SJCRH30 (cell line): Measurements from ENCODE around the gene ERGIC1. TPM values are rescaled to one million over a fixed set of nuclear protein-coding genes. Genes with fewer than 3 reads are reported as not detected.

Experiments used
- DNase-seq, 2 experiments: peaks; one replicate each; pipeline ENCODE4 v3.0.0-alpha.2; 2015 to 2020
- H3K27ac ChIP-seq: fragments of 250-450 bp; sonication (Bioruptor Pico); 2 replicates; pipeline ENCODE4 v1.5.1; 2020; ENCODE audit warnings: mild to moderate bottlenecking, moderate library complexity
- H3K27me3 ChIP-seq: fragments of 250-450 bp; sonication (Bioruptor Pico); 2 replicates; pipeline ENCODE4 v1.5.1; 2020; ENCODE audit warnings: mild to moderate bottlenecking, moderate library complexity
- H3K36me3 ChIP-seq: fragments of 250-450 bp; sonication (Bioruptor Pico); 2 replicates; pipeline ENCODE4 v1.5.1; 2020; ENCODE audit warnings: mild to moderate bottlenecking, moderate library complexity
- H3K4me1 ChIP-seq: fragments of 250-450 bp; sonication (Bioruptor Pico); 2 replicates; pipeline ENCODE4 v1.5.1; 2020; ENCODE audit warnings: mild to moderate bottlenecking, moderate library complexity
- H3K4me3 ChIP-seq: fragments of 250-450 bp; sonication (Bioruptor Pico); 2 replicates; pipeline ENCODE4 v1.5.1; 2020; ENCODE audit warnings: mild to moderate bottlenecking, moderate library complexity
- H3K9me3 ChIP-seq: fragments of 250-450 bp; sonication (Bioruptor Pico); replicated peaks from 2 replicates; pipeline ENCODE4 v1.5.1; 2020; ENCODE audit warnings: mild to moderate bottlenecking, moderate library complexity
- total RNA-seq: library from RNA; depleted of rRNA; stranded (reverse); fragments of >200 nt; shearing (Covaris generic); gene quantifications from 2 replicates; pipeline ENCODE4 v1.2.3, GENCODE V29; 2014

Gene ERGIC1
- total RNA-seq, 1 experiment from 2014 or later, result 83.4 TPM

- Histone ChIP-seq H3K4me3 (no peak overlapping the region), H3K27me3 (no peaks in the 10 kb centered on the region), H3K27ac (no peak overlapping the region; the same call in 1 of the 2 replicates), H3K36me3 (no peaks in the 10 kb centered on the region), H3K4me1 (peaks cover 59% of the 10 kb centered on the region), H3K9me3 (no peaks in the 10 kb centered on the region)
- no peak for DNase-seq
Observed at GRCh38 chr5:172951371-172952033, 117.5 kb downstream of the ERGIC1 start.

- Histone ChIP-seq H3K27ac (no peak overlapping the region; the same call in 1 of the 2 replicates), H3K9me3 (no peaks in the 10 kb centered on the region), H3K36me3 (no peaks in the 10 kb centered on the region), H3K4me3 (no peak overlapping the region), H3K4me1 (peaks cover 54% of the 10 kb centered on the region), H3K27me3 (no peaks in the 10 kb centered on the region)
- no peak for DNase-seq
Observed at GRCh38 chr5:172952034-172952511, 118.0 kb downstream of the ERGIC1 start.

GRCh38 chr5:172953776-172954675 lies 120.0 kb downstream of the ERGIC1 start:
- no peaks in the 10 kb centered on the region for H3K27me3 ChIP-seq
- H3K9me3 ChIP-seq, result no peaks in the 10 kb centered on the region
- no peak overlapping the region for H3K4me3 ChIP-seq
- H3K4me1 ChIP-seq, result peaks cover 35% of the 10 kb centered on the region
- DNase-seq, result no peak
- H3K36me3 ChIP-seq, result no peaks in the 10 kb centered on the region
- no peak overlapping the region for H3K27ac ChIP-seq

- peaks cover 28% of the 10 kb centered on the region for H3K4me1 ChIP-seq
Observed at GRCh38 chr5:172954751-172955159, 120.7 kb downstream of the ERGIC1 start.

GRCh38 chr5:172956228-172956627 lies 122.2 kb downstream of the ERGIC1 start:
- Histone ChIP-seq H3K27me3 (no peaks in the 10 kb centered on the region), H3K4me1 (peaks cover 21% of the 10 kb centered on the region), H3K27ac (peak overlapping the region; percentile 68), H3K36me3 (no peaks in the 10 kb centered on the region), H3K9me3 (no peaks in the 10 kb centered on the region), H3K4me3 (no peak overlapping the region)
- no peak for DNase-seq

More at GRCh38 chr5:172954751-172955159, 120.7 kb downstream of the ERGIC1 start:
- Histone ChIP-seq H3K9me3 (no peaks in the 10 kb centered on the region), H3K36me3 (no peaks in the 10 kb centered on the region), H3K27me3 (no peaks in the 10 kb centered on the region), H3K4me3 (no peak overlapping the region), H3K27ac (no peak overlapping the region)
- DNase-seq, result no peak

- Histone ChIP-seq H3K4me1 (peaks cover 18% of the 10 kb centered on the region), H3K36me3 (no peaks in the 10 kb centered on the region), H3K27me3 (no peaks in the 10 kb centered on the region), H3K27ac (no peak overlapping the region), H3K4me3 (no peak overlapping the region), H3K9me3 (no peaks in the 10 kb centered on the region)
- DNase-seq, result no peak
Observed at GRCh38 chr5:172956936-172957335, 122.9 kb downstream of the ERGIC1 start.

GRCh38 chr5:172957458-172957857 lies 123.4 kb downstream of the ERGIC1 start:
- H3K36me3 ChIP-seq, result no peaks in the 10 kb centered on the region
- no peak overlapping the region for H3K4me3 ChIP-seq
- no peak for DNase-seq
- H3K4me1 ChIP-seq, result peaks cover 16% of the 10 kb centered on the region
- no peaks in the 10 kb centered on the region for H3K27me3 ChIP-seq
- H3K27ac ChIP-seq, result no peak overlapping the region
- no peaks in the 10 kb centered on the region for H3K9me3 ChIP-seq

- H3K4me1 ChIP-seq, result peaks cover 16% of the 10 kb centered on the region
- DNase-seq, result peak in 1 of 2 experiments; percentile 48
- H3K9me3 ChIP-seq, result no peaks in the 10 kb centered on the region
- no peaks in the 10 kb centered on the region for H3K27me3 ChIP-seq
- peak overlapping the region; percentile 83 for H3K4me3 ChIP-seq
- no peaks in the 10 kb centered on the region; the same call in 1 of the 2 replicates for H3K36me3 ChIP-seq
- H3K27ac ChIP-seq, result peak overlapping the region; percentile 66
Observed at GRCh38 chr5:172958331-172959046, 124.4 kb downstream of the ERGIC1 start.

GRCh38 chr5:172959824-172960799 lies 126.1 kb downstream of the ERGIC1 start:
- DNase-seq, result no peak
- H3K27ac ChIP-seq, result peak overlapping the region; percentile 66
- H3K4me3 ChIP-seq, result peak overlapping the region; percentile 83
- H3K9me3 ChIP-seq, result no peaks in the 10 kb centered on the region
- H3K4me1 ChIP-seq, result peaks cover 12% of the 10 kb centered on the region
- H3K27me3 ChIP-seq, result no peaks in the 10 kb centered on the region
- peaks cover 6% of the 10 kb centered on the region; the same call in 1 of the 2 replicates for H3K36me3 ChIP-seq

GRCh38 chr5:172969921-172970320 lies 135.9 kb downstream of the ERGIC1 start:
- Histone ChIP-seq H3K4me1 (peaks cover 17% of the 10 kb centered on the region), H3K4me3 (no peak overlapping the region), H3K9me3 (no peaks in the 10 kb centered on the region), H3K27ac (no peak overlapping the region), H3K36me3 (peaks cover 8% of the 10 kb centered on the region; the same call in 1 of the 2 replicates), H3K27me3 (no peaks in the 10 kb centered on the region)
- DNase-seq, result no peak

GRCh38 chr5:172971482-172971881 lies 137.4 kb downstream of the ERGIC1 start:
- Histone ChIP-seq H3K27me3 (no peaks in the 10 kb centered on the region), H3K4me1 (peaks cover 17% of the 10 kb centered on the region), H3K27ac (no peak overlapping the region), H3K4me3 (no peak overlapping the region), H3K36me3 (peaks cover 4% of the 10 kb centered on the region; the same call in 1 of the 2 replicates), H3K9me3 (no peaks in the 10 kb centered on the region)
- DNase-seq, result no peak

GRCh38 chr5:172972552-172972951 lies 138.5 kb downstream of the ERGIC1 start:
- Histone ChIP-seq H3K36me3 (peaks cover 4% of the 10 kb centered on the region; the same call in 1 of the 2 replicates), H3K27ac (peak overlapping the region; percentile 21; the same call in 1 of the 2 replicates), H3K27me3 (no peaks in the 10 kb centered on the region), H3K9me3 (no peaks in the 10 kb centered on the region), H3K4me3 (no peak overlapping the region), H3K4me1 (peaks cover 17% of the 10 kb centered on the region)
- DNase-seq, result no peak

GRCh38 chr5:172973127-172973916 lies 139.3 kb downstream of the ERGIC1 start:
- peak overlapping the region; percentile 21; the same call in 1 of the 2 replicates for H3K27ac ChIP-seq
- no peaks in the 10 kb centered on the region for H3K27me3 ChIP-seq
- no peak overlapping the region for H3K4me3 ChIP-seq
- peaks cover 2% of the 10 kb centered on the region; the same call in 1 of the 2 replicates for H3K36me3 ChIP-seq
- DNase-seq, result peak in 1 of 2 experiments; percentile 36
- H3K9me3 ChIP-seq, result no peaks in the 10 kb centered on the region
- H3K4me1 ChIP-seq, result peaks cover 17% of the 10 kb centered on the region
